Measurements from ENCODE around the gene GOLGB1. TPM values are rescaled to one million over a fixed set of nuclear protein-coding genes. Genes with fewer than 3 reads are reported as not detected.

Gene GOLGB1, protein sequence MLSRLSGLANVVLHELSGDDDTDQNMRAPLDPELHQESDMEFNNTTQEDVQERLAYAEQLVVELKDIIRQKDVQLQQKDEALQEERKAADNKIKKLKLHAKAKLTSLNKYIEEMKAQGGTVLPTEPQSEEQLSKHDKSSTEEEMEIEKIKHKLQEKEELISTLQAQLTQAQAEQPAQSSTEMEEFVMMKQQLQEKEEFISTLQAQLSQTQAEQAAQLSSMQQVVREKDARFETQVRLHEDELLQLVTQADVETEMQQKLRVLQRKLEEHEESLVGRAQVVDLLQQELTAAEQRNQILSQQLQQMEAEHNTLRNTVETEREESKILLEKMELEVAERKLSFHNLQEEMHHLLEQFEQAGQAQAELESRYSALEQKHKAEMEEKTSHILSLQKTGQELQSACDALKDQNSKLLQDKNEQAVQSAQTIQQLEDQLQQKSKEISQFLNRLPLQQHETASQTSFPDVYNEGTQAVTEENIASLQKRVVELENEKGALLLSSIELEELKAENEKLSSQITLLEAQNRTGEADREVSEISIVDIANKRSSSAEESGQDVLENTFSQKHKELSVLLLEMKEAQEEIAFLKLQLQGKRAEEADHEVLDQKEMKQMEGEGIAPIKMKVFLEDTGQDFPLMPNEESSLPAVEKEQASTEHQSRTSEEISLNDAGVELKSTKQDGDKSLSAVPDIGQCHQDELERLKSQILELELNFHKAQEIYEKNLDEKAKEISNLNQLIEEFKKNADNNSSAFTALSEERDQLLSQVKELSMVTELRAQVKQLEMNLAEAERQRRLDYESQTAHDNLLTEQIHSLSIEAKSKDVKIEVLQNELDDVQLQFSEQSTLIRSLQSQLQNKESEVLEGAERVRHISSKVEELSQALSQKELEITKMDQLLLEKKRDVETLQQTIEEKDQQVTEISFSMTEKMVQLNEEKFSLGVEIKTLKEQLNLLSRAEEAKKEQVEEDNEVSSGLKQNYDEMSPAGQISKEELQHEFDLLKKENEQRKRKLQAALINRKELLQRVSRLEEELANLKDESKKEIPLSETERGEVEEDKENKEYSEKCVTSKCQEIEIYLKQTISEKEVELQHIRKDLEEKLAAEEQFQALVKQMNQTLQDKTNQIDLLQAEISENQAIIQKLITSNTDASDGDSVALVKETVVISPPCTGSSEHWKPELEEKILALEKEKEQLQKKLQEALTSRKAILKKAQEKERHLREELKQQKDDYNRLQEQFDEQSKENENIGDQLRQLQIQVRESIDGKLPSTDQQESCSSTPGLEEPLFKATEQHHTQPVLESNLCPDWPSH (N-terminal part only)
- total RNA-seq, result 54.5 and 70.2 TPM in 2 replicates
- 40.2 and 55.8 TPM in 2 replicates for polyA plus RNA-seq

GRCh38 chr3:121749276-121750086 is at the start of gene GOLGB1:
Gene GOLGB1 (minus strand): TSS chr3:121749741. CDS start chr3:121730971, 18,770 bp downstream.
- Histone ChIP-seq H3K4me1 (ENCODE audit: insufficient read depth) (peaks cover 11% of the 10 kb centered on the region), H3K4me3 (peak within 1 kb of the TSS; percentile 86), H3K27me3 (no peaks in the 10 kb centered on the region), H3K4me2 (peak within 1 kb of the TSS; percentile 85), H2AFZ (peak within 1 kb of the TSS; percentile 50), H3K9me2 (replicated peaks; ENCODE audit: insufficient read depth) (no peaks in the 10 kb centered on the region), H3K36me3 (replicated peaks; ENCODE audit: insufficient read depth, low read depth) (no peaks in the 10 kb centered on the region), H3K9me3 (ENCODE audit: low read depth) (no peaks in the 10 kb centered on the region), H3K79me2 (peaks cover 45% of the 10 kb centered on the region), H3K27ac (peak within 1 kb of the TSS; percentile 98), H4K20me1 (ENCODE audit: insufficient read depth, poor library complexity, severe bottlenecking) (peaks cover 37% of the 10 kb centered on the region)
- no peak for TF ChIP-seq EZH2 (IDR thresholded peaks at IDR 0.05; ENCODE audit: borderline replicate concordance)
- no peak for TF ChIP-seq EZH2phosphoT487 (IDR thresholded peaks at IDR 0.05; ENCODE audit: low read depth, severe bottlenecking, unreplicated experiment)
- TF ChIP-seq, protein P1, sequence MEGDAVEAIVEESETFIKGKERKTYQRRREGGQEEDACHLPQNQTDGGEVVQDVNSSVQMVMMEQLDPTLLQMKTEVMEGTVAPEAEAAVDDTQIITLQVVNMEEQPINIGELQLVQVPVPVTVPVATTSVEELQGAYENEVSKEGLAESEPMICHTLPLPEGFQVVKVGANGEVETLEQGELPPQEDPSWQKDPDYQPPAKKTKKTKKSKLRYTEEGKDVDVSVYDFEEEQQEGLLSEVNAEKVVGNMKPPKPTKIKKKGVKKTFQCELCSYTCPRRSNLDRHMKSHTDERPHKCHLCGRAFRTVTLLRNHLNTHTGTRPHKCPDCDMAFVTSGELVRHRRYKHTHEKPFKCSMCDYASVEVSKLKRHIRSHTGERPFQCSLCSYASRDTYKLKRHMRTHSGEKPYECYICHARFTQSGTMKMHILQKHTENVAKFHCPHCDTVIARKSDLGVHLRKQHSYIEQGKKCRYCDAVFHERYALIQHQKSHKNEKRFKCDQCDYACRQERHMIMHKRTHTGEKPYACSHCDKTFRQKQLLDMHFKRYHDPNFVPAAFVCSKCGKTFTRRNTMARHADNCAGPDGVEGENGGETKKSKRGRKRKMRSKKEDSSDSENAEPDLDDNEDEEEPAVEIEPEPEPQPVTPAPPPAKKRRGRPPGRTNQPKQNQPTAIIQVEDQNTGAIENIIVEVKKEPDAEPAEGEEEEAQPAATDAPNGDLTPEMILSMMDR (IDR thresholded peaks at IDR 0.05; ENCODE audit: poor library complexity), result peak; percentile 2
- DNase-seq (ENCODE audit: low spot score), result peak; percentile 98
- whole genome bisulfite sequencing (ENCODE audit: low lambda C conversion rate, missing lambda C conversion rate), result 1% methylated on average over 51 of the region's 51 CpGs

DNA sequence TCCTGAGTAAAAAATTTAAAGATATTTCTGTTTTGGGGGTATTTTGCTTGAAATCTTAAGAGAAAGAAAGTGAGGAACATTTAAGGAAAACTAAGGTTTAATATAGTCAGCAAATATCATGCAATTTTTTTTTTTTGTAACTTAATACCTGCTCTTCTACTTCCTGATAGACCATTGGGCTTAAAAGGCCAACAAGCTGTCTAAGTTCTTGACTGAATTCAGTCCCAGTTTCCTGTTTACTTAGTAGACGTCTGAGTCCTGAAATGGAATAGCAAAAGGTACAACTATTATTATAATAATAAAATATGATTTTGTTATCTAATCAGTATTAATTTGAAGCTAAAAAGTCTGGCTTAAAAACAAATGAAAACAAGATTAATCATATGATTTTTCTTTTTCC is 47.4 kb upstream of the GOLGB1 start:
- DNase-seq (ENCODE audit: low spot score), result no peak
- Histone ChIP-seq H3K79me2 (no peaks in the 10 kb centered on the region), H4K20me1 (ENCODE audit: insufficient read depth, poor library complexity, severe bottlenecking) (no peaks in the 10 kb centered on the region), H2AFZ (no peak overlapping the region), H3K4me2 (no peak overlapping the region), H3K27ac (no peak overlapping the region), H3K9me2 (replicated peaks; ENCODE audit: insufficient read depth) (no peaks in the 10 kb centered on the region), H3K27me3 (no peaks in the 10 kb centered on the region), H3K4me3 (no peak overlapping the region), H3K36me3 (replicated peaks; ENCODE audit: insufficient read depth, low read depth) (no peaks in the 10 kb centered on the region), H3K4me1 (ENCODE audit: insufficient read depth) (no peaks in the 10 kb centered on the region), H3K9me3 (ENCODE audit: low read depth) (no peaks in the 10 kb centered on the region)
- WGBS (ENCODE audit: low lambda C conversion rate, missing lambda C conversion rate), result 52% methylated on average over 1 of the region's 1 CpG
- TF ChIP-seq EZH2 (IDR thresholded peaks at IDR 0.05; ENCODE audit: borderline replicate concordance) (no peak), EZH2phosphoT487 (IDR thresholded peaks at IDR 0.05; ENCODE audit: low read depth, severe bottlenecking, unreplicated experiment) (no peak)
- TF ChIP-seq, protein P1 (IDR thresholded peaks at IDR 0.05; ENCODE audit: poor library complexity), result no peak
